Esophagus squamous epithelium (tissue), 5 donors: Measurements from ENCODE around the gene PLCB1. TPM values are rescaled to one million over a fixed set of nuclear protein-coding genes. Genes with fewer than 3 reads are reported as not detected.

ENCODE experiments used
- DNase-seq: peaks from one replicate; lab custom pipeline; 2025; lab: John Stamatoyannopoulos, UW
- H3K27ac ChIP-seq, 4 donors: fragments of 200-600 bp; sonication (generic); one replicate each; pipeline ENCODE4 v1.5.1; 2016 to 2019; ENCODE audit warnings: mild to moderate bottlenecking in 1 of 4
- H3K27me3 ChIP-seq, 4 donors: fragments of 200-600 bp; sonication (generic); 1 replicate in 3 of 4; 2 replicates in 1 of 4; pipeline versions ENCODE4 v1.5.1 to v1.6.0; 2017 to 2021; ENCODE audit warnings: antibody characterized with exemption in 1 of 4
- H3K36me3 ChIP-seq, 3 donors: fragments of 200-600 bp; sonication (generic); one replicate each; pipeline ENCODE4 v1.5.1; 2016 to 2019
- H3K4me1 ChIP-seq, 3 donors: fragments of 200-600 bp; sonication (generic); one replicate each; pipeline ENCODE4 v1.5.1; 2017 to 2019
- H3K4me3 ChIP-seq, 4 donors: fragments of 200-600 bp; sonication (generic); 1 replicate in 3 of 4; 2 replicates in 1 of 4; pipeline ENCODE4 v1.5.1; 2016 to 2019; ENCODE audit warnings: mild to moderate bottlenecking in 2 of 4, moderate library complexity in 1 of 4
- H3K9me3 ChIP-seq, 3 donors: fragments of 200-600 bp; sonication (generic); one replicate each; pipeline ENCODE4 v1.5.1; 2016 to 2019
- POLR2A ChIP-seq, 4 donors: fragments of 450-650 bp; IDR thresholded peaks; one replicate each; pipeline ENCODE4 v1.6.1; 2017; ENCODE audit warnings: antibody characterized with exemption in 4 of 4, mild to moderate bottlenecking in 4 of 4, moderate library complexity in 3 of 4
- WGBS, 2 donors: methylation state at CpG; one replicate each; pipeline ENCODE4 v1.1.5; 2018; 5-methylcytosine and 5-hydroxymethylcytosine counted together
- intact Hi-C: fragments of 100-400 bp; cut with DNase I; formaldehyde crosslinking; loops from one replicate; pipeline ENCODE4 v1.15.0; 2022
- total RNA-seq, 4 donors: library from RNA; depleted of rRNA; stranded (reverse); fragments of >200 nt; gene quantifications; one replicate each; pipeline ENCODE4 v1.1.0, GENCODE V29; 2016
- TF ChIP-seq, protein P1 (sequence below), 6 experiments: fragments of 450-650 bp in 4 of 6; fragments of 200-600 bp in 2 of 6; sonication (generic) in 2 of 6; IDR thresholded peaks; one replicate each; pipeline ENCODE4 v1.5.1; 2016 to 2019; ENCODE audit warnings: antibody characterized with exemption in 6 of 6, mild to moderate bottlenecking in 4 of 6, moderate library complexity in 4 of 6
- donor health status: DM: yes; HTN: yes; CAD: no.

The PLCB1 gene
- total RNA-seq, 4 donors from 2014 or later, result 1.9 to 20.4 (median 5.0) TPM

DNA sequence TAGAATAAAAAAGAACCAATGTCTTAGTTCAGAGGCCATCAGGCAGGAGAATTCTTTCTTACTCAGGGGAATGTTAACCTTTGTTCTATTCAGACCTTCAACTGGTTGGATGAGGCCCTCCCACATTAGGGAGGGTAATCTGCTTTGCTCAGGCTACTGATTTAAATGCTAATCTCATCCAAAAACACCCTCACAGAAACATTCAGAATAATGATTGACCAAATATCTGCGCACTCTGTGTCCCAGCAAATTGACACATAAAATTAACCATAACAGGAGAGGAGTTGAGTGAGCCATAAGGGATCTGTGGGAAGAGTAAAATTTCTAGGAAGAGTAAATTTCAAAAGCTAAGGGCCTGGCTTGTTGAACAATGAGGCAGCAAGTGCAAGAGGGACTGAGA lies 702.8 kb downstream of the PLCB1 start:
- Histone ChIP-seq H3K4me3 (no peak overlapping the region), H3K27ac (no peak overlapping the region), H3K36me3 (no peaks in the 10 kb centered on the region), H3K27me3 (no peaks in the 10 kb centered on the region), H3K4me1 (no peaks in the 10 kb centered on the region), H3K9me3 (no peaks in the 10 kb centered on the region)
- 67 to 93% methylated on average over 1 of the region's 1 CpG for WGBS, 2 donors
- DNase-seq, result no peak
- intact Hi-C loops, result no loop called here
- no peak for TF ChIP-seq POLR2A (IDR thresholded peaks at IDR 0.05)
- TF ChIP-seq, protein P1, sequence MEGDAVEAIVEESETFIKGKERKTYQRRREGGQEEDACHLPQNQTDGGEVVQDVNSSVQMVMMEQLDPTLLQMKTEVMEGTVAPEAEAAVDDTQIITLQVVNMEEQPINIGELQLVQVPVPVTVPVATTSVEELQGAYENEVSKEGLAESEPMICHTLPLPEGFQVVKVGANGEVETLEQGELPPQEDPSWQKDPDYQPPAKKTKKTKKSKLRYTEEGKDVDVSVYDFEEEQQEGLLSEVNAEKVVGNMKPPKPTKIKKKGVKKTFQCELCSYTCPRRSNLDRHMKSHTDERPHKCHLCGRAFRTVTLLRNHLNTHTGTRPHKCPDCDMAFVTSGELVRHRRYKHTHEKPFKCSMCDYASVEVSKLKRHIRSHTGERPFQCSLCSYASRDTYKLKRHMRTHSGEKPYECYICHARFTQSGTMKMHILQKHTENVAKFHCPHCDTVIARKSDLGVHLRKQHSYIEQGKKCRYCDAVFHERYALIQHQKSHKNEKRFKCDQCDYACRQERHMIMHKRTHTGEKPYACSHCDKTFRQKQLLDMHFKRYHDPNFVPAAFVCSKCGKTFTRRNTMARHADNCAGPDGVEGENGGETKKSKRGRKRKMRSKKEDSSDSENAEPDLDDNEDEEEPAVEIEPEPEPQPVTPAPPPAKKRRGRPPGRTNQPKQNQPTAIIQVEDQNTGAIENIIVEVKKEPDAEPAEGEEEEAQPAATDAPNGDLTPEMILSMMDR (IDR thresholded peaks at IDR 0.05), result no peak

GRCh38 chr20:8837396-8837795 lies 705.3 kb downstream of the PLCB1 start:
- H3K36me3 ChIP-seq, result no peaks in the 10 kb centered on the region
- no peak overlapping the region for H3K27ac ChIP-seq
- TF ChIP-seq, protein P1 (IDR thresholded peaks at IDR 0.05), result no peak
- TF ChIP-seq POLR2A (IDR thresholded peaks at IDR 0.05), result no peak
- H3K4me3 ChIP-seq, result no peak overlapping the region
- no peaks in the 10 kb centered on the region for H3K27me3 ChIP-seq
- H3K9me3 ChIP-seq, result no peaks in the 10 kb centered on the region
- DNase-seq, result no peak
- H3K4me1 ChIP-seq, result no peaks in the 10 kb centered on the region
- intact Hi-C loops, result no loop called here

DNA sequence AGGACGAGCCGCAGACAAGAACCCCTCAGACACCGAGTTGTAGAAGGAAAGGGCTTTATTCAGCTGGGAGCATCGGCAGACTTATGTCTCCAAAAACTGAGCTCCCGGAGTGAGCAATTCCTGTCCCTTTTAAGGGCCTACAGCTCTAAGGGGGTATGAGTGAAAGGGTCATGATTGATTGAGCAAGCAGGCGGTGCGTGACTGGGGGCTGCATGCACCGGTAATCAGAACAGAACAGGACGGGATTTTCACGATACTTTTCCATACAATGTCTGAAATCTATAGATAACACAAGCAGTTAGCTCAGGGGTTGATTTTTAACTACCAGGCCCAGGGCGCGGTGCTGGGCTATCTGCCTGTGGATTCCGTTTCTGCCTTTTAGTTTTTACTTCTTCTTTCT lies 710.5 kb downstream of the PLCB1 start:
- intact Hi-C loops, result no loop called here
- TF ChIP-seq, protein P1 (IDR thresholded peaks at IDR 0.05), result no peak
- no peak for TF ChIP-seq POLR2A (IDR thresholded peaks at IDR 0.05)
- Histone ChIP-seq H3K27ac (no peak overlapping the region), H3K4me1 (no peaks in the 10 kb centered on the region), H3K27me3 (no peaks in the 10 kb centered on the region), H3K36me3 (no peaks in the 10 kb centered on the region), H3K4me3 (no peak overlapping the region), H3K9me3 (no peaks in the 10 kb centered on the region)
- 78 to 86% methylated on average over 12 to 13 of the region's 13 CpGs for WGBS, 2 donors
- DNase-seq, result no peak

- intact Hi-C loops, result no loop called here
- Histone ChIP-seq H3K27ac (no peak overlapping the region), H3K4me3 (no peak overlapping the region), H3K4me1 (no peaks in the 10 kb centered on the region), H3K9me3 (no peaks in the 10 kb centered on the region), H3K36me3 (no peaks in the 10 kb centered on the region), H3K27me3 (no peaks in the 10 kb centered on the region)
- TF ChIP-seq POLR2A (IDR thresholded peaks at IDR 0.05), result no peak
- TF ChIP-seq, protein P1 (IDR thresholded peaks at IDR 0.05), result no peak
- DNase-seq, result no peak
- WGBS, 2 donors, result 80 to 81% methylated on average over 3 to 4 of the region's 5 CpGs
These were observed 712.1 kb downstream of the PLCB1 start for GRCh38 chr20:8844179-8844578.

DNA sequence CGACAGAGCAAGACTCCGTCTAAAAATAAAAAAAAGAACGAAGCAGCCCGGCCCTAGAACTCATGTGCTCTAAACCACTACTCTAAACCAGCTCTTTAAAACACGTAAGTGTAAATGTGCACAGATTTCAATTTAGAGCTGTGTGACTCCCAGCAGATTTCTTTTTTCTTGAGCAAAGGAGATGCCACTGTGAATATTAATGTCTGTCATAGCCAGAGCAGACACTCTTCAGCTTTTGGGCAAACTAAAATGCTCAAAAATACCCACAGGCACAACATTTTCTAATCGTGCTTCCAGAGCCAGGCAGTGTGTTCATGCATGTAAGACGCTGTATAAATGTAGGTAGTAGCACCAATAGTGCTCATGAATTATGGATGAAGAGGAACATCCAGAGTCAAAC lies 717.9 kb downstream of the PLCB1 start:
- Histone ChIP-seq H3K27ac (no peak overlapping the region), H3K27me3 (no peaks in the 10 kb centered on the region), H3K9me3 (no peaks in the 10 kb centered on the region), H3K4me3 (no peak overlapping the region), H3K36me3 (no peaks in the 10 kb centered on the region), H3K4me1 (peaks cover 0 to 13% (median 0%) of the 10 kb centered on the region in 3 donors)
- no peak for DNase-seq
- intact Hi-C loops, result loop anchor here (10.0 kb wide), 1 partner anchor 505 kb away; no protein-coding TSS in a partner anchor
- no peak for TF ChIP-seq POLR2A (IDR thresholded peaks at IDR 0.05)
- TF ChIP-seq, protein P1 (IDR thresholded peaks at IDR 0.05), result no peak
- WGBS, 2 donors, result 87 to 88% methylated on average over 7 of the region's 7 CpGs
